ENCODE measurements around the gene PEX7. TPM values are rescaled to one million over a fixed set of nuclear protein-coding genes. Genes with fewer than 3 reads are reported as not detected.
"Not testable (repeated sequence)": the region's sequence is repeated elsewhere in the genome, so short reads cannot be mapped to it uniquely, and the experiment has no call there.

The PEX7 gene
- total RNA-seq, 4 donors from 2014 or later, result 5.9 to 17.1 (median 6.9) TPM

DNA sequence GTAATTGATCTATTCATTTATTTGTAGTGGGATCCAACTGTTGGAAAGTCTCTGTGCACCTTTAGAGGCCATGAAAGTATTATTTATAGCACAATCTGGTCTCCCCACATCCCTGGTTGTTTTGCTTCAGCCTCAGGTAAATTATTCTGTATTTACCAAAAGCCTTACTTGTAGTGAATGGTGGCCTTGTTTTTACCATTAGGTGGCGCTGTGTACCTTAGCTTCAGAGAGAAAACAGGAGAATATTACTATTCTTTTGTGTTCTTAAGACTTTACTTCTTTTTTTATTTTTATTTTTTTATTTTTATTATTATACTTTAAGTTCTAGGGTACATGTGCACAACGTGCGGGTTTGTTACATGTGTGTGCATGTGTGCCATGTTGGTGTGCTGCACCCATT is 23.7 kb downstream of the PEX7 start:
- no peak overlapping the region for H3K4me3 ChIP-seq
- peaks cover 0 to 29% (median 3%) of the 10 kb centered on the region in 3 donors for H3K4me1 ChIP-seq
- H3K27me3 ChIP-seq, result no peaks in the 10 kb centered on the region
- ATAC-seq, result no peak
- no peaks in the 10 kb centered on the region for H3K9me3 ChIP-seq
- H3K36me3 ChIP-seq, result no peaks in the 10 kb centered on the region
- TF ChIP-seq POLR2A (IDR thresholded peaks at IDR 0.05) (no peak), POLR2AphosphoS5 (IDR thresholded peaks at IDR 0.05) (no peak), EP300 (IDR thresholded peaks at IDR 0.05) (no peak)
- TF ChIP-seq, protein P1, sequence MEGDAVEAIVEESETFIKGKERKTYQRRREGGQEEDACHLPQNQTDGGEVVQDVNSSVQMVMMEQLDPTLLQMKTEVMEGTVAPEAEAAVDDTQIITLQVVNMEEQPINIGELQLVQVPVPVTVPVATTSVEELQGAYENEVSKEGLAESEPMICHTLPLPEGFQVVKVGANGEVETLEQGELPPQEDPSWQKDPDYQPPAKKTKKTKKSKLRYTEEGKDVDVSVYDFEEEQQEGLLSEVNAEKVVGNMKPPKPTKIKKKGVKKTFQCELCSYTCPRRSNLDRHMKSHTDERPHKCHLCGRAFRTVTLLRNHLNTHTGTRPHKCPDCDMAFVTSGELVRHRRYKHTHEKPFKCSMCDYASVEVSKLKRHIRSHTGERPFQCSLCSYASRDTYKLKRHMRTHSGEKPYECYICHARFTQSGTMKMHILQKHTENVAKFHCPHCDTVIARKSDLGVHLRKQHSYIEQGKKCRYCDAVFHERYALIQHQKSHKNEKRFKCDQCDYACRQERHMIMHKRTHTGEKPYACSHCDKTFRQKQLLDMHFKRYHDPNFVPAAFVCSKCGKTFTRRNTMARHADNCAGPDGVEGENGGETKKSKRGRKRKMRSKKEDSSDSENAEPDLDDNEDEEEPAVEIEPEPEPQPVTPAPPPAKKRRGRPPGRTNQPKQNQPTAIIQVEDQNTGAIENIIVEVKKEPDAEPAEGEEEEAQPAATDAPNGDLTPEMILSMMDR (IDR thresholded peaks at IDR 0.05), result peak; percentile 37 to 70 (median 60)
- WGBS, 2 donors (ENCODE audit: low coverage in 1 of 2), result 13 to 53% methylated on average over 1 to 3 of the region's 3 CpGs
- H3K27ac ChIP-seq, result no peak overlapping the region

DNA sequence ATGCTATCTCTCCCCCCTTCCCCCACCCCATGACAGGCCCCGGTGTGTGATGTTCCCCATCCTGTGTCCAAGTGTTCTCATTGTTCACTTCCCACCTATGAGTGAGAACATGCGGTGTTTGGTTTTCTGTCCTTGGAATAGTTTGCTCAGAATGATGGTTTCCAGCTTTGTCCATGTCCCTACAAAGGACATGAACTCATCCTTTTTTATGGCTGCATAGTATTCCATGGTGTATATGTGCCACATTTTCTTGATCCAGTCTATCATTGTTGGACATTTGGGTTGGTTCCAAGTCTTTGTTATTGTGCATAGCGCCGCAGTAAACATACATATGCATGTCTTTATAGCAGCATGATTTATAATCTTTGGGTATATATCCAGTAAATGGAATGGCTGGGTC is 24.1 kb downstream of the PEX7 start:
- 71 to 89% methylated on average over 1 to 4 of the region's 4 CpGs for WGBS, 2 donors (ENCODE audit: low coverage in 1 of 2)

DNA sequence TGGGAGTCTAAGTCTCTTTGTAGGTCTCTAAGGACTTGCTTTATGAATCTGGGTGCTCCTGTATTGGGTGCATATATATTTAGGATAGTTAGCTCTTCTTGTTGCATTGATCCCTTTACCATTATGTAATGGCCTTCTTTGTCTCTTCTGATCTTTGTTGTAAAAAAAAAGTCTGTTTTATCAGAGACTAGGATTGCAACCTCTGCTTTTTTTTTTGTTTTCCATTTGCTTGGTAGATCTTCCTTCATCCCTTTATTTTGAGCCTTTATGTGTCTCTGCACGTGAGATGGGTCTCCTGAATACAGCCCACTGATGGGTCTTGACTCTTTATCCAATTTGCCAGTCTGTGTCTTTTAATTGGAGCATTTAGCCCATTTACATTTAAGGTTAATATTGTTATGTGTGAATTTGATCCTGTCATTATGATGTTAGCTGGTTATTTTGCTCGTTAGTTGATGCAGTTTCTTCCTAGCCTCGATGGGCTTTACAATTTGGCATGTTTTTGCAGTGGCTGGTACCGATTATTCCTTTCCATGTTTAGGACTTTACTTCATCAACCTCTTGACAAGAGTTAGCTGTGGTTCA is 27.7 kb downstream of the PEX7 start:
- H3K36me3 ChIP-seq, H3K9me3 ChIP-seq, H3K4me1 ChIP-seq, H3K27me3 ChIP-seq, H3K27ac ChIP-seq, H3K4me3 ChIP-seq, ATAC-seq: not testable (repeated sequence)
- 92% methylated on average over 2 to 4 of the region's 4 CpGs for WGBS, 2 donors (ENCODE audit: low coverage in 1 of 2)

More for the DNA sequence above, 24.1 kb downstream of the PEX7 start:
- not testable (repeated sequence) for H3K36me3 ChIP-seq, H3K27ac ChIP-seq, H3K9me3 ChIP-seq, H3K4me3 ChIP-seq, ATAC-seq, H3K27me3 ChIP-seq
- peaks cover 0 to 29% (median 3%) of the 10 kb centered on the region in 3 donors for H3K4me1 ChIP-seq

DNA sequence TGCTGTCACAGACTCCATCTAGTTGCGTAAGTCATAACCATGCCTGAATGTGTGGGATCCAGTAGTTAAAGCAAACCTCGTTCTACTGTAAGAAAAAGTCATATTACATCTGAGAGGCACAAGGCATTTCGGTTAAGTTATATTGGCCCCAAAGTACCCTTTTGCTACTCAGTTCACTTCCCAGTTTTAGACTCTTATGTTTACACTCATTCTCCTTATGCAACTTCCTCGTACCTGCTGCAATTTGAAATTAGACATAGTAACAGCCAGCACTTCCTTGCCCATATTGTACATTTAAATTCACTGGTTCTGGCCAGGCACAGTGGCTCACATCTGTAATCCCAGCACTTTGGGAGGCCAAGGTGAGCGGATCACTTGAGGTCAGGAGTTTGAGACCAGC is 37.0 kb downstream of the PEX7 start:
- no peaks in the 10 kb centered on the region for H3K4me1 ChIP-seq
- 77 to 94% methylated on average over 2 to 5 of the region's 5 CpGs for WGBS, 2 donors (ENCODE audit: low coverage in 1 of 2)
- H3K36me3 ChIP-seq, result peaks cover 0 to 5% of the 10 kb centered on the region in 2 donors
- TF ChIP-seq, protein P1 (IDR thresholded peaks at IDR 0.05), result no peak
- TF ChIP-seq EP300 (IDR thresholded peaks at IDR 0.05) (no peak), POLR2A (IDR thresholded peaks at IDR 0.05) (no peak), POLR2AphosphoS5 (IDR thresholded peaks at IDR 0.05) (no peak)
- no peak overlapping the region for H3K27ac ChIP-seq
- no peaks in the 10 kb centered on the region for H3K27me3 ChIP-seq
- no peak for ATAC-seq
- no peak overlapping the region for H3K4me3 ChIP-seq
- no peaks in the 10 kb centered on the region for H3K9me3 ChIP-seq

DNA sequence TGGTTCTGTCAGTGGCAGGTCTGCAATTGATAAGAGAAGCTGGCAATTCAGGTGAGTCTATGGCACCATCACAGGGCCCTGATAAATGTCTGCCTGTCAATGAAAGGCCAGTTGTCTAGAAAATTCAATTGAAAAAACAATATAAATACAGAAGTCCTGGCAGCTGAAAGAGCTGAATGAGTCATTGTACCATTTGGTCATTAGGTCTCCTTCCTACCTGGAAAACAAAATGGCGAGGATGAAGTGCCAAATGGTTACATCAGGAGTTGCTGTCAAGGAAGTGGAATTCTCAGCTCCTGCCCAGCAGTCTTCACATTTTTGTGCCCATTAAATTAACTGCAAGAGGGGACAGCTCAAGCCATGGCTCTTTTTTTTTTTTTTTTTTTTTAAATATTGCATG is 37.7 kb downstream of the PEX7 start:
- no peak overlapping the region for H3K4me3 ChIP-seq
- peaks cover 0 to 5% of the 10 kb centered on the region in 2 donors for H3K36me3 ChIP-seq
- WGBS, 2 donors (ENCODE audit: low coverage in 1 of 2), result 94 to 100% methylated on average over 1 of the region's 1 CpG
- H3K4me1 ChIP-seq, result no peaks in the 10 kb centered on the region
- no peak for ATAC-seq
- no peaks in the 10 kb centered on the region for H3K27me3 ChIP-seq
- no peak overlapping the region for H3K27ac ChIP-seq
- TF ChIP-seq, protein P1 (IDR thresholded peaks at IDR 0.05), result no peak
- no peak for TF ChIP-seq POLR2AphosphoS5 (IDR thresholded peaks at IDR 0.05)
- TF ChIP-seq POLR2A (IDR thresholded peaks at IDR 0.05), result no peak
- TF ChIP-seq EP300 (IDR thresholded peaks at IDR 0.05), result no peak
- H3K9me3 ChIP-seq, result no peaks in the 10 kb centered on the region

DNA sequence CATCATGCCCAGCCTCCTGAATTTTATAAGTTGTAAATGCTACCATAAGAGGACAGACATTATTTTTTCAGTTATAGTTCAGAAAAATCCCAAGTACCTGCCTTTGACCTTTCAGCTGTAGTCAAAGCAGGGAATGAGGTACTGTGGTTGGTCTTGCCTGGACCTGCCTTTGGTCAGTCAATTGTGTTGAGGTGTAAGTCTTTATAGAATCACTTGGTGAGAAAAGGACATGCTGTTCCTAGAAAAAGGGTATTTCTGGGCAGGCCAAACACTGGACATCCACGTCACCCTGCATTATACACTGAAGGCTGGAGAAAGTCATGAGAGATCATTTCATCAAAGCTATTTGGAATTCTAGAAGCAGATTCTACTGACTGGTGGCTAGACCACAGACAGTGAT is 40.3 kb downstream of the PEX7 start:
- TF ChIP-seq POLR2AphosphoS5 (IDR thresholded peaks at IDR 0.05), result no peak
- TF ChIP-seq EP300 (IDR thresholded peaks at IDR 0.05), result no peak
- TF ChIP-seq, protein P1 (IDR thresholded peaks at IDR 0.05), result no peak
- no peak for TF ChIP-seq POLR2A (IDR thresholded peaks at IDR 0.05)
- Histone ChIP-seq H3K4me3 (no peak overlapping the region), H3K27ac (no peak overlapping the region), H3K36me3 (no peaks in the 10 kb centered on the region), H3K4me1 (no peaks in the 10 kb centered on the region), H3K27me3 (no peaks in the 10 kb centered on the region), H3K9me3 (no peaks in the 10 kb centered on the region)
- ATAC-seq, result no peak
- 94 to 100% methylated on average over 1 of the region's 1 CpG for WGBS, 2 donors (ENCODE audit: low coverage in 1 of 2)
